Activated naive CD8-positive, alpha-beta T cell treated with anti-CD3 and anti-CD28 coated beads, Interleukin-2, amount 10 ng/mL, durations not matched to agents 7 days and 5 days (primary cell): ENCODE data around the gene LLPH. TPM values are rescaled to one million over a fixed set of nuclear protein-coding genes. Genes with fewer than 3 reads are reported as not detected.

Experiments
- ATAC-seq: fragments of 150-1000 bp; cut with Tn5 transposase; one replicate; pipeline ENCODE4 v1.10.0; 2021; ENCODE audit warnings: low read depth, moderate library complexity
- POLR2A ChIA-PET: fragments of 350-600 bp; sonication (Branson Sonifier 250); formaldehyde crosslinking; loops from one replicate; lab custom pipeline; 2021; ENCODE audit warnings: antibody characterized with exemption; lab: Charles Lee
- DNase-seq: peaks from one replicate; pipeline ENCODE4 v3.0.0; 2021
- H3K27ac Mint-ChIP-seq: one replicate; pipeline ENCODE4 v1.8.0; 2022; ENCODE audit warnings: mild to moderate bottlenecking, mixed read lengths
- H3K27me3 Mint-ChIP-seq: one replicate; pipeline ENCODE4 v1.8.0; 2022; ENCODE audit warnings: mild to moderate bottlenecking, moderate library complexity, mixed read lengths
- H3K36me3 Mint-ChIP-seq: one replicate; pipeline ENCODE4 v1.8.0; 2021; ENCODE audit warnings: mild to moderate bottlenecking, mixed read lengths
- H3K4me1 Mint-ChIP-seq: one replicate; pipeline ENCODE4 v1.8.0; 2021; ENCODE audit warnings: mixed read lengths
- H3K4me3 Mint-ChIP-seq: one replicate; pipeline ENCODE4 v1.8.0; 2022; ENCODE audit warnings: mild to moderate bottlenecking, moderate library complexity, mixed read lengths
- H3K9me3 Mint-ChIP-seq: one replicate; pipeline ENCODE4 v1.8.0; 2021; ENCODE audit warnings: mixed read lengths
- total RNA-seq, 2 experiments: library from RNA; stranded (reverse); gene quantifications; one replicate each; pipeline ENCODE4 v1.2.3, GENCODE V29; 2021

LLPH gene
- total RNA-seq, 2 experiments from 2014 or later, result 35.1 to 36.0 TPM

DNA sequence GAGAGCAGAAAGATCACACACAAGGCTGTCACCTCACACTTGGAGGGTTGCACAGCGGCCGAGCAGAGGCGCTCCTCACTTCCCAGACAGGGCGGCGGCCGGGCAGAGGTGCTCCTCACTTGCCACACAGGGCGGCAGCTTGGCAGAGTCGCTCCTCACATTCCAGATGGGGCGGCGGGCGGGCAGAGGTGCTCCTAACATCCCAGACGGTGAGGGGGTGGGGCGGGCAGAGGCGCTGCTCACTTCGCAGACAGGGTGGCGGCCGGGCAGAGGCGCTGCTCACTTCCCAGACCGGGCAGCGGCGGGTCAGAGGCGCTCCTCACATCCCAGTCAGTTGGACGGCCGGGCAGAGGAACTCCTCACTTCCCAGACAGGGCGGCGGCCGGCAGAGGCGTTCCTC is 30.2 kb upstream of the LLPH start:
- DNase-seq (no peak), ATAC-seq (no peak)
- H3K27me3 Mint-ChIP-seq, result no peaks in the 10 kb centered on the region
- H3K4me1 Mint-ChIP-seq, result peaks cover 13% of the 10 kb centered on the region
- no peak overlapping the region for H3K4me3 Mint-ChIP-seq
- peaks cover 15% of the 10 kb centered on the region for H3K9me3 Mint-ChIP-seq
- POLR2A ChIA-PET, result interaction anchor here (1.1 kb wide), 1 partner anchor 8 kb away, joined by 3 read pairs; no protein-coding TSS in a partner anchor
- H3K27ac Mint-ChIP-seq, result no peak overlapping the region
- H3K36me3 Mint-ChIP-seq, result peaks cover 62% of the 10 kb centered on the region

DNA sequence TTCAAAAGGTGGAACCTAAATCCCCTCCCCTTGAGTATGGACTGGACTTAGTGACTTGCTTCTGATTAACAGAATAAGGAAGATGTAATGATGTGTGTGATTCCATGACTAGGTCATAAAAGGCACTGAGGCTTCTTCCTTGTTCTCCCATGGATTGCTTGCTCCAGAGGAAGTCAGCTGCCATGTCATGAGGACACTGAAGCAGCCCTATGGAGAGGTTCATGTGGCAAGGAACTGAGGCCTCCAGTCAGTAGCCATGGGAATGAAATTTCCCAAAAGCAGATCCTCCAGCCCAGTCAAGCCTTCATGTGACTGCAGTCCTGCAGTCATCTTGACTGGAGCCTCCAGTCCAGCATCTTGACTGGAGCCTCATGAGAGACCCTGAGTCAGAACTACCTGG is 28.6 kb upstream of the LLPH start:
- peaks cover 48% of the 10 kb centered on the region for H3K36me3 Mint-ChIP-seq
- no peak overlapping the region for H3K4me3 Mint-ChIP-seq
- H3K9me3 Mint-ChIP-seq, result peaks cover 3% of the 10 kb centered on the region
- no peak overlapping the region for H3K27ac Mint-ChIP-seq
- DNase-seq (no peak), ATAC-seq (no peak)
- H3K27me3 Mint-ChIP-seq, result no peaks in the 10 kb centered on the region
- H3K4me1 Mint-ChIP-seq, result peaks cover 2% of the 10 kb centered on the region
- POLR2A ChIA-PET, result interaction anchor here (0.5 to 2.1 kb wide), 2 partner anchors 10 to 23 kb away, joined by 3 to 8 read pairs; partner anchors contain the start of gene TMBIM4

DNA sequence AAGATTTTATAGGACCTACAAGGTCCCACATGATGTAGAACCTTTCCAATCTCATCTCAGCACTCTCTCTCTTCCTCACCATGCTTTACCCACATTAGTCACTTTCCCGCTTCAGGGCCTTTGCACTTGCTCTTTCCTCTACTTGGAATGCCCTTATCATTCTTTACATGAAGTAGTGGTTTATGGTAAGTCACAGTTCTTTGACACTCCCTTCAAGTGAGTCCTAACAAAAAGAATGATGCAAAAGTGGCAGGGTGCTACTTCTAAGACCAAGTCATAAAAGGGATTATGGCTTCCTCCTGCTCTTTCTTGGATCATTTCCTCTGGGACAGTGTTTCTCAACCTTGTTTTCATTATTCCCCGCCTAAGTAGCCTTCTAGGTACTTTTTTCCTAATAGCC is 26.1 kb upstream of the LLPH start:
- POLR2A ChIA-PET, result no interaction called here
- ATAC-seq, result no peak
- H3K4me1 Mint-ChIP-seq, result no peaks in the 10 kb centered on the region

DNA sequence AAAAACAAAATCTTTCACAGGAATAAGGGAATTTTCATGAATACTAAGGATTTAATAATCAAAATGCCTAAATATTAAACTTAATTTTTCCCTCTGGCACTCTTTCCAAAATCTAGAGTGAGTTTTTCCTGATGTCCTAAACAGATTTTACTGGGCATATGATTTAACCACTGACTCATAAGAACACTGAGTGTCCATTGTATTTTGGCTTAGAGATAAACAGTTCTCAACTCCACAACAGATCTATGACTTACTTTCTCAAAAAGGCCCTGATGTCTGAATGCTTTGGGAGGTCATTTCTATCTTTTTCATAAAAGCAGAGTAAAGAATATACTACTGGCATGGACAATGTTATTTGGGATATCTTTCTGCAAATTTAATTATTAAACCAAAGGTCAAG is 24.2 kb upstream of the LLPH start:
- peaks cover 34% of the 10 kb centered on the region for H3K36me3 Mint-ChIP-seq
- no peak overlapping the region for H3K4me3 Mint-ChIP-seq
- POLR2A ChIA-PET, result no interaction called here
- H3K27ac Mint-ChIP-seq, result no peak overlapping the region
- no peaks in the 10 kb centered on the region for H3K9me3 Mint-ChIP-seq
- H3K27me3 Mint-ChIP-seq, result no peaks in the 10 kb centered on the region
- ATAC-seq, result no peak
- no peak for DNase-seq
- no peaks in the 10 kb centered on the region for H3K4me1 Mint-ChIP-seq

More for the DNA sequence above, 26.1 kb upstream of the LLPH start:
- no peak overlapping the region for H3K4me3 Mint-ChIP-seq
- no peak overlapping the region for H3K27ac Mint-ChIP-seq
- H3K9me3 Mint-ChIP-seq, result no peaks in the 10 kb centered on the region
- peaks cover 33% of the 10 kb centered on the region for H3K36me3 Mint-ChIP-seq
- H3K27me3 Mint-ChIP-seq, result no peaks in the 10 kb centered on the region
- DNase-seq, result no peak

DNA sequence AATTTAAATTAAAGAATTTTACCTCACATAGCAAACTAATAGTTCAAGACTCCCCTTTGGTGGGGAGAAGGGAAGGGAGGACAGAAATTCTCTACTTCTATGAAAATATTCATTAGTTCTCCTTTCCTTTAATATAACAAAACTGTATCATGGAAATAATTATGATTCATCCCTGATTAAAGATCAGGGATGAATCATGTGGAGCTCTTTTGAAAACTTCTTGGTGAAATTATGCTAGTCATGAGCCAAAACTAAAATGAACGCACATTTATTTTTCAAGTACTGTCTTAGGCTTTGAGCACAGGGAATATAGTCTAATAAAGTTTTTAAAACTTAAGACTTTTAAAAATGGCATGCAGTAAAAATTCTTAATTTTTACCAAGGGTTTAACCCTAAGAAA is 22.2 kb upstream of the LLPH start:
- DNase-seq (no peak), ATAC-seq (no peak)
- Mint-ChIP-seq H3K27ac (no peak overlapping the region), H3K4me3 (no peak overlapping the region), H3K9me3 (no peaks in the 10 kb centered on the region), H3K4me1 (no peaks in the 10 kb centered on the region), H3K27me3 (no peaks in the 10 kb centered on the region), H3K36me3 (peaks cover 28% of the 10 kb centered on the region)
- POLR2A ChIA-PET, result no interaction called here

DNA sequence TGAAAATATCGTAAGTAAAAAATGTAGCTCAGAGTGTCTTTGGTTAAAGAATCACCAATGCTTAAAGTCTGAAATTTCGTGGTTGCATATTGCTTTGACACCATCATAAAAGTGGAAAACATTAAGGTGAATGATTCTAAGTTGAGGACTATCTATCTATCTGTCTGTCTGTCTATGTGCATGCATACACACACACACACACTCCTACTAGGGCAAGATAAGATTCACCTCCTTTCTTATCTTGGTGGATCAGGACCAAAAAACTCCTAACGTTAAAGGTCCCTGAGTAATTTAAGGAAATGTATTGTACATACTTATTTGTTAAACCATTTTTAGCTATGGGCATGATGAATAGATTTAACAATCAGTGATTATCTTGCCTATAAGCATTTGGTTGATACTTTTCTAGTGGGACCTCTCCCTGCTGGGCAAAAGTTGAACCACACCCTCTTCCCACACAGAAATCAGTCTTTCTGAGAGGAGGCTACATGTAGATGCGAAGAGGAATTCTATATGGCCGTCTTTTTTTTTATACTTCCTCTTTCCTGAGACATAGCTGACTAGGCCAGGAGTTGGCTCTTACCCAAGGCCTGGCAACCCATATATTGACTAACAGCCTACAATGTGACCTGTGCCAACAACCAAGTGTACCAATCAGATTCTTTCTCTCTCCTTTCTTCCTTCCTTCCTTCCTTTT is 19.3 kb upstream of the LLPH start:
- Mint-ChIP-seq H3K36me3 (peaks cover 17% of the 10 kb centered on the region), H3K4me1 (peaks cover 8% of the 10 kb centered on the region)

GRCh38 chr12:66144791-66145754 is 14.5 kb upstream of the LLPH start:
- H3K27ac Mint-ChIP-seq, result peak overlapping the region; percentile 19
- peak overlapping the region; percentile 7 for H3K4me3 Mint-ChIP-seq
- peaks cover 45% of the 10 kb centered on the region for H3K36me3 Mint-ChIP-seq
- POLR2A ChIA-PET, result interaction anchor here (1.2 to 1.7 kb wide), 2 partner anchors 14 to 25 kb away, joined by 5 to 6 read pairs; partner anchors contain the start of genes LLPH and TMBIM4
- DNase-seq (no peak), ATAC-seq (no peak)
- peaks cover 10% of the 10 kb centered on the region for H3K9me3 Mint-ChIP-seq
- H3K27me3 Mint-ChIP-seq, result no peaks in the 10 kb centered on the region
- peaks cover 10% of the 10 kb centered on the region for H3K4me1 Mint-ChIP-seq

More for the DNA sequence above, 19.3 kb upstream of the LLPH start:
- Mint-ChIP-seq H3K4me3 (no peak overlapping the region), H3K9me3 (no peaks in the 10 kb centered on the region), H3K27me3 (no peaks in the 10 kb centered on the region), H3K27ac (no peak overlapping the region)
- POLR2A ChIA-PET, result no interaction called here
- DNase-seq, result no peak
- no peak for ATAC-seq

GRCh38 chr12:66143868-66144267 is 13.3 kb upstream of the LLPH start:
- Mint-ChIP-seq H3K4me3 (no peak overlapping the region), H3K27me3 (no peaks in the 10 kb centered on the region), H3K4me1 (peaks cover 10% of the 10 kb centered on the region), H3K36me3 (peaks cover 52% of the 10 kb centered on the region), H3K27ac (no peak overlapping the region), H3K9me3 (peaks cover 13% of the 10 kb centered on the region)
- no peak for DNase-seq
- ATAC-seq, result no peak
- POLR2A ChIA-PET, result interaction anchor here (1.3 kb wide), 1 partner anchor 13 kb away, joined by 4 read pairs; the partner anchor contains the start of gene LLPH

GRCh38 chr12:66142826-66143225 is 12.3 kb upstream of the LLPH start:
- Mint-ChIP-seq H3K9me3 (peaks cover 13% of the 10 kb centered on the region), H3K36me3 (peaks cover 50% of the 10 kb centered on the region), H3K27ac (no peak overlapping the region), H3K4me1 (peaks cover 10% of the 10 kb centered on the region), H3K4me3 (no peak overlapping the region), H3K27me3 (no peaks in the 10 kb centered on the region)
- ATAC-seq (no peak), DNase-seq (no peak)
- POLR2A ChIA-PET, result interaction anchor here (1.3 kb wide), 1 partner anchor 12 kb away, joined by 4 read pairs; the partner anchor contains the start of gene LLPH

GRCh38 chr12:66141299-66141698 is 10.7 kb upstream of the LLPH start:
- Mint-ChIP-seq H3K4me3 (no peak overlapping the region), H3K4me1 (peaks cover 10% of the 10 kb centered on the region), H3K27ac (no peak overlapping the region), H3K27me3 (no peaks in the 10 kb centered on the region), H3K9me3 (peaks cover 13% of the 10 kb centered on the region), H3K36me3 (peaks cover 55% of the 10 kb centered on the region)
- POLR2A ChIA-PET, result no interaction called here
- ATAC-seq (no peak), DNase-seq (no peak)

DNA sequence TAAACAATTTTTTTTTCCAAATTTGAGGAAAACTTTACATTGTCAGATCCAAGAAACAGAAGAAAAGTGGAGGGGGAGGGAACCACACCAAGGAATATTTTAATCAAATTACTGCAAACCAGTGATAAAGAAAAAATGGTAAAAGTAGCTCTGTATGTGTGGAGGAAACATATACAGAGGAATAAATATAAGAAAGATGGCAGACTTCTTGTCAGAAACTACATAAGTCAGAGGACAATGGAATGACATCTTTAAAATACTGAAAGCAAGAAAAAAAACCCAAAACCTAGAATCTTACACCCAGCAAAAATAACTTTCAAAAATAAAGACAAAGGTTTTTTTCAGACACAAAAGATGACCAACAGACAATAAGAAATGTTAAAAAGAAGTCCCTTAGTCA is 10.2 kb upstream of the LLPH start:
- no peak overlapping the region for H3K4me3 Mint-ChIP-seq
- no peaks in the 10 kb centered on the region for H3K27me3 Mint-ChIP-seq
- POLR2A ChIA-PET, result interaction anchor here (1.2 kb wide), 1 partner anchor 9 kb away, joined by 8 read pairs; the partner anchor contains the start of gene LLPH
- no peak overlapping the region for H3K27ac Mint-ChIP-seq
- H3K4me1 Mint-ChIP-seq, result peaks cover 10% of the 10 kb centered on the region
- ATAC-seq (no peak), DNase-seq (no peak)
- H3K9me3 Mint-ChIP-seq, result peaks cover 13% of the 10 kb centered on the region
- H3K36me3 Mint-ChIP-seq, result peaks cover 56% of the 10 kb centered on the region

GRCh38 chr12:66139328-66139727 is 8.8 kb upstream of the LLPH start:
- ATAC-seq, result no peak

GRCh38 chr12:66137937-66138336 is 7.4 kb upstream of the LLPH start:
- Mint-ChIP-seq H3K4me3 (no peak overlapping the region), H3K36me3 (peaks cover 44% of the 10 kb centered on the region), H3K4me1 (peaks cover under 1% of the 10 kb centered on the region), H3K27me3 (no peaks in the 10 kb centered on the region), H3K27ac (no peak overlapping the region), H3K9me3 (peaks cover 13% of the 10 kb centered on the region)
- ATAC-seq, result no peak
- POLR2A ChIA-PET, result no interaction called here
- DNase-seq, result no peak

More at GRCh38 chr12:66139328-66139727, 8.8 kb upstream of the LLPH start:
- Mint-ChIP-seq H3K27ac (no peak overlapping the region), H3K27me3 (no peaks in the 10 kb centered on the region), H3K36me3 (peaks cover 54% of the 10 kb centered on the region), H3K9me3 (peaks cover 13% of the 10 kb centered on the region), H3K4me1 (no peaks in the 10 kb centered on the region), H3K4me3 (no peak overlapping the region)
- POLR2A ChIA-PET, result interaction anchor here (1.2 kb wide), 1 partner anchor 8 kb away, joined by 8 read pairs; the partner anchor contains the start of gene LLPH
- DNase-seq, result no peak
